Type B pancreatic cell (in vitro differentiated cells): ENCODE measurements around the gene HIVEP3. TPM values are rescaled to one million over a fixed set of nuclear protein-coding genes. Genes with fewer than 3 reads are reported as not detected.
A peak's percentile ranks its signal among the peaks of the same experiment; 100 is the strongest.

ENCODE experiments used
- DNase-seq: peaks from one replicate; pipeline ENCODE4 v3.0.0; 2021; ENCODE audit warnings: mixed read lengths; ENCODE audit not compliant: unreplicated experiment; ENCODE audit errors: extremely low spot score
- H3K27ac Mint-ChIP-seq: 2 replicates; pipeline ENCODE4 v1.8.0; 2021; ENCODE audit warnings: mild to moderate bottlenecking, mixed read lengths
- H3K27me3 Mint-ChIP-seq: 2 replicates; pipeline ENCODE4 v1.8.0; 2021; ENCODE audit warnings: mixed read lengths
- H3K36me3 Mint-ChIP-seq: 2 replicates; pipeline ENCODE4 v1.8.0; 2021; ENCODE audit warnings: mixed read lengths
- H3K4me1 Mint-ChIP-seq: one replicate; pipeline ENCODE4 v1.8.0; 2021; ENCODE audit warnings: mixed read lengths; ENCODE audit not compliant: unreplicated experiment
- H3K4me3 Mint-ChIP-seq: 2 replicates; pipeline ENCODE4 v1.8.0; 2021; ENCODE audit warnings: mild to moderate bottlenecking, mixed read lengths
- H3K9me3 Mint-ChIP-seq: 2 replicates; pipeline ENCODE4 v1.8.0; 2021; ENCODE audit warnings: mixed read lengths
- total RNA-seq: library from RNA; stranded (reverse); gene quantifications from 2 replicates; pipeline ENCODE4 v1.2.1, GENCODE V29; 2021; ENCODE audit warnings: low replicate concordance
- TF ChIP-seq, protein P1 (sequence below): fragments of 200-600 bp; sonication (generic); conservative IDR thresholded peaks from 2 replicates; pipeline ENCODE4 v1.5.0; 2021; ENCODE audit warnings: antibody characterized with exemption, mild to moderate bottlenecking

Gene HIVEP3
- total RNA-seq, 1 donor from 2014 or later: 9.2 TPM

GRCh38 chr1:41489561-41489960, 429.2 kb downstream of the HIVEP3 start:
- Mint-ChIP-seq H3K27ac (no peak overlapping the region), H3K4me1 (peaks cover 27% of the 10 kb centered on the region), H3K36me3 (no peaks in the 10 kb centered on the region), H3K4me3 (no peak overlapping the region), H3K27me3 (no peaks in the 10 kb centered on the region), H3K9me3 (peaks cover 5% of the 10 kb centered on the region)
- no peak for DNase-seq
- TF ChIP-seq, protein P1, sequence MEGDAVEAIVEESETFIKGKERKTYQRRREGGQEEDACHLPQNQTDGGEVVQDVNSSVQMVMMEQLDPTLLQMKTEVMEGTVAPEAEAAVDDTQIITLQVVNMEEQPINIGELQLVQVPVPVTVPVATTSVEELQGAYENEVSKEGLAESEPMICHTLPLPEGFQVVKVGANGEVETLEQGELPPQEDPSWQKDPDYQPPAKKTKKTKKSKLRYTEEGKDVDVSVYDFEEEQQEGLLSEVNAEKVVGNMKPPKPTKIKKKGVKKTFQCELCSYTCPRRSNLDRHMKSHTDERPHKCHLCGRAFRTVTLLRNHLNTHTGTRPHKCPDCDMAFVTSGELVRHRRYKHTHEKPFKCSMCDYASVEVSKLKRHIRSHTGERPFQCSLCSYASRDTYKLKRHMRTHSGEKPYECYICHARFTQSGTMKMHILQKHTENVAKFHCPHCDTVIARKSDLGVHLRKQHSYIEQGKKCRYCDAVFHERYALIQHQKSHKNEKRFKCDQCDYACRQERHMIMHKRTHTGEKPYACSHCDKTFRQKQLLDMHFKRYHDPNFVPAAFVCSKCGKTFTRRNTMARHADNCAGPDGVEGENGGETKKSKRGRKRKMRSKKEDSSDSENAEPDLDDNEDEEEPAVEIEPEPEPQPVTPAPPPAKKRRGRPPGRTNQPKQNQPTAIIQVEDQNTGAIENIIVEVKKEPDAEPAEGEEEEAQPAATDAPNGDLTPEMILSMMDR: no peak

DNA sequence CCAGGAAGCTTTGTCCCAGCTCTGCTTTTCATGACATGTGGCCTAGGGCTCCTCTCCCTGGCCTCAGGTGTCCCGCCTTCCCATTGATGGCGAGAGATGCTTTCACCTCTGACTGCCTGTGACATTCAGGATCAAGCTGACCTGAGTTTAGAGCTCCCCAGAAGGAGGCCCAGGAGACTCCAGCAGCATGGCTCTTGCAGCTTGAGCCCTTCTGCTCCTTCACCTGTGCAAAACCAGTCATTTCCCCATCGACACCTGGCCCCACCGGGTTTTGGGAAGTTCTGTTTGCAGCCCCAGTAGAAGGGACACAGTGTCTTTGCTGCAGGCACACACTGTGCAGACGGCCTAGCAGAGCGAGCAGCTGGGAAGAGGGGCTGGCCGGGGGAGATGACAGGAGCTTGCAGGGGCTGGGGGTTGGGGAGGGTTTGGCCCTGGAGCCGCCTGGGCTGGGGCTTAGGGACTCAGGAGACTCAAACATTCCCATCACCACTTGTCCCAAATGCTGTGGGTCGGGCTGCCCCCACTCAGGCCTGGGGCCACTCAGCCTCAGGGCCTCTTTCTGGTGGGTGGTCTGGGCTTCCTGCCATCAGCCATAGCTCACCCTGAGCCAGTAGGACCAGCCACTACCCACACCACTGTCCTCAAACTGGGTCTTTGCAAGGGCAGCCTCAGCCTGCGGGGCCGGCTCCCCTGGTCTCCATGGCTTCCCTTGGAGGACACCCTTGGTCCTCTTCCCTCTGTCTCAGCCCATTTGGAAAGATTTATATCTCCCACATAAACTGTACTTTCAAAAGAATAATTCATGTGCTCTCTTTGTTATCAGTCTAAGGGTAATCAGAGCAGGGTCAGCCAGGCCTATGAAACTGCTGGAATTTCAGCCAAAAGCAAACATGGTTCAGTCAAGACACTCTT, 430.4 kb downstream of the HIVEP3 start:
- Mint-ChIP-seq H3K36me3 (no peaks in the 10 kb centered on the region), H3K27ac (peak overlapping the region; percentile 6), H3K27me3 (no peaks in the 10 kb centered on the region), H3K4me1 (peaks cover 35% of the 10 kb centered on the region), H3K4me3 (no peak overlapping the region), H3K9me3 (peaks cover 5% of the 10 kb centered on the region)
- DNase-seq: no peak
- TF ChIP-seq, protein P1: no peak

DNA sequence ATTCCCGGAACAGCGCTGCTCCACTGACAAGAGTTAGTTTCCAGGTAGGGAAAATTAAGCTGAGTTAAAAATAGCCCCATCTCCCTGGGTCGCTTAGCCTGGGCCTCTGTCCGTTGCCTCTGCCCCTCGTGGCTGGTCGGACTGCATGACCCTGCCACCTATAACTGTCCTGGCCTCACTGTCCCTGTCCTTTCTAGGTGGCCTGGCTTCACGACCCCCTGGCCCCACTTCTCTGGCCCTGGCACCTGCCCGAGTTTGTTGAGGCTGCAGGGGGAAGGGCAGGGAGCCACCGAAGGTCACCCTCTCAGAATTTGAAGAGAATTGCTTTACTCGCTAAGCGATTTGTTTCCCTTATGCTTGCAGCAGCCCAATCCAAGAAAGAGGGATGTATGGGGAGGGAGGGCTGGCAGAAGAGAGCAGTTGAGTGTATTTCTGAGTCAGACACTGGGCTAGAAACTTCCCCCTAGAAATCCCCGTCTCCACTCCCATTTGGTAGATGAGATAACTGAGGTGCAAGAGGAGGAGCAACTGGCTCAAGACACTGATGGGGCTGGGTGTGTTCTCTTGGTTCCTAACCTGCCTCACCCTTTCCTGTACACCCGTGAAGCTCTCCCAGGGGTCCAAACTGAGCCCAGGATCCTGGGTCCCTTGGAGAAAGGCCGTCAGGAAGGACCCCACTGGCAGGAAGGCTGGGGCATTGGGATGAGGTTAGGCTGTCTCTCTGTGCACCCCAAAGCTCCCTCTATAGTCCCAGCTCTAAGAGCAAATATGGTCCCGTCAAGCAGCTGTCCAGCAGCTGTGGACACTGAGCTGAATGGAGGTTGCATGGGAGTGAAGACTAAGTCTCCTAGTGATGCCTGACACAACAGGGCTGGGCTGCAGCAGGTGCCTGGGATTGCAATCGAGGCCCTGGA, 431.3 kb downstream of the HIVEP3 start:
- peak overlapping the region; percentile 78 for H3K4me3 Mint-ChIP-seq
- H3K9me3 Mint-ChIP-seq: peaks cover 5% of the 10 kb centered on the region
- H3K4me1 Mint-ChIP-seq: peaks cover 44% of the 10 kb centered on the region
- no peaks in the 10 kb centered on the region for H3K36me3 Mint-ChIP-seq
- H3K27me3 Mint-ChIP-seq: no peaks in the 10 kb centered on the region
- TF ChIP-seq, protein P1: no peak
- DNase-seq: no peak
- peak overlapping the region; percentile 90 for H3K27ac Mint-ChIP-seq

DNA sequence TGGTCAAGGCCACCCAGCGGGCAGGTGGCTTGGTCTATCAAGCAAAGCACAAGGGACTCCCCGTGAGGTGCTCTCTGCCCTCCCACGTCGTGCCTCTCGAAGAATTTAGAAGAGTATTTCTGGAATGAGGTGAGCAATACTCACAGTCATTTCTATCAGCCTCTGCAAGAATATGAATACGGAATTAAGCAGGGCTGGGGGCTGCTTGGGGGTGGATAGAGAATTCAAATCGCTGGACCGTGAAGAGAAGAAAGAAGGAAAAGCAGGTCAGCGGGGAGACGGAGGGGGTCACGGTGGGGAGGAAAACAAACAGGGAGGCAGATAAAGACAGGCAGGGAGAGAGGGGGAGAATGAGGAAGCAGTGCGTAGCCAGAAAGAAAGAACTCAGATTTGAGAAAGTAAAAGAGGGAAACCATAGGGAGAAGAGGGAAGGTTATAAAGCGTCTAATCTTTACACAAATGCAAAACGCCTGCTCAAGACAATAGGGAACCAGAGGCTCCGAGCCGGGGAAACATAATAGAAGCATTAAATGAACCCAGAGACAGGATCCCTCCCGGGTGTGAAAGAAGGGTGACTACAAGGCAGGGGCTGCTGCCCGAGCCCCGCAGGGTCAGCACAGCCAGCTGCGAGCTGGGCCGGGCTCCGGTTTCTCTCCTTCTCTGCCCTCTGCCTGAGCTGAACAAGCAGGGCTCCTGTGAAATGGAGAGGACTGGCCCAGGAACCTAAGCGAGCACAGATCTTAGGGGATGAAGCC, 432.2 kb downstream of the HIVEP3 start:
- TF ChIP-seq, protein P1: no peak
- no peak for DNase-seq
- H3K27ac Mint-ChIP-seq: peak overlapping the region; percentile 90
- peaks cover 5% of the 10 kb centered on the region for H3K9me3 Mint-ChIP-seq
- H3K27me3 Mint-ChIP-seq: no peaks in the 10 kb centered on the region
- peaks cover 45% of the 10 kb centered on the region for H3K4me1 Mint-ChIP-seq
- peak overlapping the region; percentile 78 for H3K4me3 Mint-ChIP-seq
- no peaks in the 10 kb centered on the region for H3K36me3 Mint-ChIP-seq

DNA sequence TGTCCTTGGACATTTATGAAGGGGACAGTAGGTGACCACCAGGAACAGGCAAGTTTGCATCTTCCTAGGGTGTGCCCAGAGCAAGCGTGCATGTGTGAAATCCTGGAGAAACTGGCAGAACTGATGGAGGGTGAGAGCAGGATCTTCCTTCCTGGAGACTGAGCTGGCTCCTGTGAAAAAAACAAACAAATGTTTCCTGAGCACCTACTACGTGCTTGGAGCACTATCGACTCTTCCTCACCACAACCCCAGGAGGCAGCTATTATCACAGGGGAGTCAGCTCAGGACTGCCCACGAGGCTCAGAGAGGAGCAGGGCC, 432.7 kb downstream of the HIVEP3 start:
- peak overlapping the region; percentile 90 for H3K27ac Mint-ChIP-seq
- DNase-seq: no peak
- no peaks in the 10 kb centered on the region for H3K27me3 Mint-ChIP-seq
- peaks cover 5% of the 10 kb centered on the region for H3K9me3 Mint-ChIP-seq
- peak overlapping the region; percentile 78 for H3K4me3 Mint-ChIP-seq
- H3K36me3 Mint-ChIP-seq: no peaks in the 10 kb centered on the region
- TF ChIP-seq, protein P1: no peak
- peaks cover 45% of the 10 kb centered on the region for H3K4me1 Mint-ChIP-seq
